Stimulated activated naive CD8-positive, alpha-beta T cell treated with anti-CD3 and anti-CD28 coated beads, Interleukin-15, Interleukin-2, amounts not matched to agents 100 ng/mL and 50 ng/mL, for 24 hours (primary cell): ENCODE results near the gene DNAH11.

Experiments used
- H3K27ac Mint-ChIP-seq: one replicate; pipeline ENCODE4 v1.8.0; 2021; ENCODE audit warnings: mild to moderate bottlenecking, mixed read lengths
- H3K27me3 Mint-ChIP-seq: one replicate; pipeline ENCODE4 v1.8.0; 2021; ENCODE audit warnings: mixed read lengths
- H3K36me3 Mint-ChIP-seq: one replicate; pipeline ENCODE4 v1.8.0; 2021; ENCODE audit warnings: low read depth, mixed read lengths
- H3K4me1 Mint-ChIP-seq: one replicate; pipeline ENCODE4 v1.8.0; 2021; ENCODE audit warnings: low read depth, mixed read lengths
- H3K4me3 Mint-ChIP-seq: one replicate; pipeline ENCODE4 v1.8.0; 2021; ENCODE audit warnings: mild to moderate bottlenecking, mixed read lengths
- H3K9me3 Mint-ChIP-seq: one replicate; pipeline ENCODE4 v1.8.0; 2021; ENCODE audit warnings: mixed read lengths

DNAH11 gene

DNA sequence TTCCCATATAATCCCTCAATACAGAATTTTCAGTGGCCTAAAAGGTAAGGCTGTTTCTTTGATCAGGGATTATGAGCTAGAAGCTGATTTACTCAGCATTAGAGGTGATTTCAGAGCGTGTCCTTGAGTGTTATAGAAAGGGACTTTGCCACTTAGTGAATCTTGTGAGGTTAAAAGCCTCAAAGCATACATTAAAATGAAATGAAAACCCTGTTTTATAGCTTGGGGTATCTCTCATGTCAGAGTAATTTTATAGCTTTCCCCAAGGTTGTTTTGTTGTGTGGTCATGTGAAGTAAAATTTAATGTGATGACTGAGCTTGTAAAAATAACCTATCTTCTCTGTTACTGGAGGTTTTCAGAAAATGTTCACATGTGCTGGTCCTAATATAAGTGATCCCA is 204.1 kb downstream of the DNAH11 start:
- Mint-ChIP-seq H3K27ac (no peak overlapping the region), H3K27me3 (no peaks in the 10 kb centered on the region), H3K36me3 (no peaks in the 10 kb centered on the region), H3K9me3 (no peaks in the 10 kb centered on the region), H3K4me3 (no peak overlapping the region), H3K4me1 (no peaks in the 10 kb centered on the region)

DNA sequence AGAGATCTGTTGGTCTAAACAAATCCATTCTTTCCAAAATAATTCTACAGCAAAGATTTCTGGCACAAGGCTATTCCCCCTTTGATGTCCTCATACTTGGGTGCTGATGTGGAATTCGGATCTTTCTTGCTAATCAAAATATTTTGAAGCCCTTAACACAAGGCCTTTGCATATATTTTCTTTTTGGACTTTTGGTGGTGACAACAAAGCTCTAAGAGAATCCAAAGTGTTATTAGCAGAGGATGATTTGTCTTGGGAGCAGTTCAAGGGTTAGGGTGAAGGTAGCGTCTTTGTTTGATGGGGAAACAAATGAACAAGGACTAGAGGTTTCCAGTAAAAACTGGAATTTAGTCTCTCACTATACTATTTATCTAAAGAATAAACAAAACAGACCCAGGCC is 205.0 kb downstream of the DNAH11 start:
- H3K27ac Mint-ChIP-seq, result no peak overlapping the region
- no peak overlapping the region for H3K4me3 Mint-ChIP-seq
- H3K4me1 Mint-ChIP-seq, result no peaks in the 10 kb centered on the region
- H3K27me3 Mint-ChIP-seq, result no peaks in the 10 kb centered on the region
- no peaks in the 10 kb centered on the region for H3K9me3 Mint-ChIP-seq
- H3K36me3 Mint-ChIP-seq, result no peaks in the 10 kb centered on the region

DNA sequence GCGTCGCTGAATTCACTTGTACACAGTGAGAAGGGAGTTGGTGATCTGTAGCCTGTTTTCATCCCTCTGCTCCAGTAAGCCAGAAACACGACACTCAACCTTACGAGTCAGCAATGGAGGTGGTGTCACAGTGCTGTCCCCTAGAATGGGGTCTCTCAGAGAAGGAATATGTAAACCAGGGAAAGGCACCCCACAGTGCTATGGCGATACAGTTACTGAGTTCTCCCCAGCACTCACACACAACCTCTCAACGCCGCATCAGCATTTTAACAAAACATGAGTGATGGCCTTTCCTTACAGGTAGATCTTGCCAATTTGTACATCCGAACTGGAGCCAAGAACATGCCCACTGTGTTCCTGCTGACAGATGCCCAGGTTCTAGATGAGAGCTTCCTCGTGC is 206.5 kb downstream of the DNAH11 start:
- no peaks in the 10 kb centered on the region for H3K4me1 Mint-ChIP-seq
- H3K36me3 Mint-ChIP-seq, result no peaks in the 10 kb centered on the region
- no peaks in the 10 kb centered on the region for H3K9me3 Mint-ChIP-seq
- no peak overlapping the region for H3K4me3 Mint-ChIP-seq
- H3K27me3 Mint-ChIP-seq, result peaks cover 4% of the 10 kb centered on the region
- H3K27ac Mint-ChIP-seq, result no peak overlapping the region

DNA sequence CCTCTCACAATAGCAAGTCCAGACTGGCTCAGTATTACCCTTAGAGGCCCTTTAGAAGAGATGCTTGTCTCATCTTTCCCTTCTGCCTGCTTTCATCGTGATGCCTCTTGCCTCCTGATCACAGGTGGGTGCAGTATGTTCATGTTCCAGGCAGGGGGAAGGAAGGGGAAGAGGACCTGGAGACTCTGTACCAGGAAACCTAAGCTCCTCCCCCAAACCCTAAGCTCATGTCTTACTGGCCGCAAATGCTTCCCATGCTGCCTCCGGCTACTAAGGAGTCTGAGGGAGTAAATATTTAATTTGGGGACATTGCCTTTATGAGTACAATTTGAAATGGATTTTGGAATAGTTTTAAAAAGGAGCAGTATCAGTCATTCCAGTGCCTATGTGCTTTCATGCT is 210.2 kb downstream of the DNAH11 start:
- H3K4me1 Mint-ChIP-seq, result no peaks in the 10 kb centered on the region
- H3K9me3 Mint-ChIP-seq, result no peaks in the 10 kb centered on the region
- no peak overlapping the region for H3K4me3 Mint-ChIP-seq
- H3K36me3 Mint-ChIP-seq, result no peaks in the 10 kb centered on the region
- H3K27ac Mint-ChIP-seq, result no peak overlapping the region
- peaks cover 12% of the 10 kb centered on the region for H3K27me3 Mint-ChIP-seq

DNA sequence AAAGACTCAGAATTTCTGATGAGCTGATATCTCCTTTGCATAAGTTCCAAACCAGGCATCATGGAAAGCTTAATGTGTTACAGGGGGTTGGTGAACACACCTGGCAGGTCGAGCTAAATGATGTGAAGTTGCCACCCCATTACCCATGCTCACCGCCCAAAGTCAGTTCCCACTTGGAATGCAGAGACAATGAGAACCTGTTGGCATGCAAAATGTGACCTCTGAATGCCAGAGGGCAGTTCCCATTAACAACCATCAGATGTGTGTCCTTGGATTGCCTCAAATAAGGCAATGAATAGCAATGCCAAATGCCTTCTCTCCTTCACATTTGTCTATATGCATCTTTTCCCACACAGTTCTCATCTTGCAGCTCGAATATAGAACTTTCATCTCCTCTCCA is 212.1 kb downstream of the DNAH11 start:
- Mint-ChIP-seq H3K36me3 (no peaks in the 10 kb centered on the region), H3K27ac (no peak overlapping the region), H3K9me3 (no peaks in the 10 kb centered on the region), H3K4me3 (no peak overlapping the region), H3K27me3 (peaks cover 23% of the 10 kb centered on the region), H3K4me1 (no peaks in the 10 kb centered on the region)

DNA sequence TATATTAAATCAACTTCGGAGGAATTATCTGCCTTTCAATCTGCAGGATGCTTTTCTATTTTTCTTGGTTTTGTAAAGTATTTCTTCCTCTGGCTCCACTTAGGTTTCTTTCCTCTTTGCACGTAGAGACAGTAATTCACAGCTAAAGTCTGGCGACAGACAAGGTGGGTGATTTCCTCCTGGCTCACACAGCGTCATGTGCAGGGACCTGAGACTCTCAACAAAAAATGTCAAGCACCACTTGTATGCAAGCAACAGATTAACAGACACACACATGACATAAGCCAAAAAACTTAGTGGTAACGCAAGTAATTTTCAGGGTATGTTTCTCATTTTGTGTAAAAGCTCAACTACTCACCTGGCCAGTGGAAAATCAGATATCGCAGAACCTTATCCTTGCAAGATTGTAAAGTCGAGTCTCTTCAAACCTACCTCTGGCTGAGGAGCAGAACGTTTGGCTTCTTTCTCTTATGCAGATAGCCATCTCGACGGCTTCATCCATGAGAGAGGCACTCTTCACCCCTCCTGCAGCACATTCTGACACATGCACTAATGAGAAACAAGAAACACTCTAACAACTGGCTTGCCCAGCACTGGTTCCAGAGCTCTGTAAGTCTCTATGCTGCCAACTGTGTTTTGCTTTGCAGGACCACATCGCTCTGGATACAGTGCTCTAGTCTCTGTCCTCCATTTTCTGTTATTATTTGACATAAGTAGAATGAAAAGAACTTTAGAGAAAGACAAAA is 214.9 kb downstream of the DNAH11 start:
- H3K27ac Mint-ChIP-seq, result no peak overlapping the region
- no peaks in the 10 kb centered on the region for H3K4me1 Mint-ChIP-seq
- H3K9me3 Mint-ChIP-seq, result no peaks in the 10 kb centered on the region
- no peak overlapping the region for H3K4me3 Mint-ChIP-seq
- peaks cover 29% of the 10 kb centered on the region for H3K27me3 Mint-ChIP-seq
- no peaks in the 10 kb centered on the region for H3K36me3 Mint-ChIP-seq

DNA sequence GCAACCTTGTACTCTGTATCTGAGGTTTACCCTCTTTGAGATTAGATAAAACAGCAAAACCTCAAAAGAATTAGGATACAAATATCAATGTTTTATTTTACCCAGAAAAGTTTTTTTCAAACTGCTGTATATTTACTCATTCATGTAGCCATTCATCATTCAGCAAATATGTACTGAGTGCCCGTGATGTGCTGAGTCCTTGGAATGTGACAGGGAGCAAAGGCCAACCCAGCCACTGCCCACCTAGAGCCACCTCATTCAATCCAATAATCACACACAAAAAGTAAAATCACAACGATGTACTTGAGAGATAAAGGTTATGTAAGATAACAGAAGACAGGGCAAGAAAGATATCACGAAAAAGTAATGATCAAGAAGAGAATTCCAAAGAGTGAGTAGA is 215.4 kb downstream of the DNAH11 start:
- Mint-ChIP-seq H3K9me3 (no peaks in the 10 kb centered on the region), H3K36me3 (no peaks in the 10 kb centered on the region), H3K27me3 (peaks cover 29% of the 10 kb centered on the region), H3K4me1 (no peaks in the 10 kb centered on the region), H3K27ac (no peak overlapping the region), H3K4me3 (no peak overlapping the region)

DNA sequence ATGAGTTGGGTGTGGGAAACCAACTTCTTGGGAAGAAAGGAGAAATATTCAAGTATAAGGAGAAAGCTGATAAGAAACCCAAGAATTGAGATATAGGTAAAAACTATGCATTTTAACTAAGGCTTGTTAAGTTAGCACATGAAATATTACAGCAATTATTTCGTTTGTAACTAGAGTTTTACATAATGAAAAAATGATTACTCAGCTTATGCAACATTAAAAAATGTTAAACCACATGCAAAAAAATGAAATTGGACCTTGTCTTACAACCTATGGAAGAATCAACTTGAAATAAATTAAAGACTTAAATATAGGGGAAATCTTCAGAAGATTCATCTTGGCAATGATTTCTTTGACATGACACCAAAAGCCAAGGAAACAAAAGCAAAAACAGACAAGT is 219.6 kb downstream of the DNAH11 start:
- no peaks in the 10 kb centered on the region for H3K9me3 Mint-ChIP-seq
- H3K4me1 Mint-ChIP-seq, result peaks cover 4% of the 10 kb centered on the region
- H3K27ac Mint-ChIP-seq, result no peak overlapping the region
- H3K27me3 Mint-ChIP-seq, result peaks cover 20% of the 10 kb centered on the region
- H3K4me3 Mint-ChIP-seq, result no peak overlapping the region
- no peaks in the 10 kb centered on the region for H3K36me3 Mint-ChIP-seq

DNA sequence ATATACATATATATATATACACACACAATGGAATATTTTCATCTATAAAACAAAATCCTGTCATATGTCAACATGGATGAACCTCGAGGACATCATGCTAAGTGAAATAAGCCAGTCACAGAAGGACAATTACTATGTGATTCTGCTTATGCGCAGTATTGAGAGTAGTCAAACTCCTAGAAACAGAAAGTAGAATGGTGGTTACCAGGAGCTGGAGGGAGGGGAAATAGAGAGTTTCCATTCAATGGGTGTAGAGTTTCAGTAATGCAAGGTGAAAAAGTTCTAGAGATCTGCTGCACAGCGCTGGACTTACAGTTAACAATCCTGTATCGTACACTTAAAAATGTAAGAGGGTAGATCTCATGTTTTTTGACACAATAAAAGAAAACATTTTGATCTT is 221.0 kb downstream of the DNAH11 start:
- Mint-ChIP-seq H3K27ac (no peak overlapping the region), H3K27me3 (peaks cover 18% of the 10 kb centered on the region), H3K4me3 (no peak overlapping the region), H3K4me1 (peaks cover 4% of the 10 kb centered on the region), H3K9me3 (no peaks in the 10 kb centered on the region), H3K36me3 (no peaks in the 10 kb centered on the region)

DNA sequence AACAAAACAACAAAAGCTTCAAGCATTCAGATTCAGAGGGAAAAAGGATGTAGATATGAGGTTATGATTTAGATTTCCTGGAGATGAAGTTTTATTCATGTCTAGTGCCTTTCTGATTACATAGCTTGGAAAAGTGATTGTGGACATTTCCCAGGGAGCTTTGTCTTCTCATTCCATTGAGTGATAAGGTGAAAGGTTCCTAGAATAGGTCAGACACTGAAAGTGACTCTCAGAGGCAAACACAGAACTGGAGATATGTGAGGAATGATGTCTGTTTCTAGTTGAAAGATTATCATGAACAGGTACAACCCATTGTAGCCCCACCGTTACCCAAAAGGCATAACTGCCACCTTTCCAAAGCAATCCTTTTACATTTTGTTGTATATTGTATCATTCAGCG is 223.4 kb downstream of the DNAH11 start:
- Mint-ChIP-seq H3K4me3 (no peak overlapping the region), H3K27ac (no peak overlapping the region), H3K9me3 (no peaks in the 10 kb centered on the region), H3K36me3 (no peaks in the 10 kb centered on the region), H3K27me3 (peaks cover 6% of the 10 kb centered on the region), H3K4me1 (peaks cover 4% of the 10 kb centered on the region)

DNA sequence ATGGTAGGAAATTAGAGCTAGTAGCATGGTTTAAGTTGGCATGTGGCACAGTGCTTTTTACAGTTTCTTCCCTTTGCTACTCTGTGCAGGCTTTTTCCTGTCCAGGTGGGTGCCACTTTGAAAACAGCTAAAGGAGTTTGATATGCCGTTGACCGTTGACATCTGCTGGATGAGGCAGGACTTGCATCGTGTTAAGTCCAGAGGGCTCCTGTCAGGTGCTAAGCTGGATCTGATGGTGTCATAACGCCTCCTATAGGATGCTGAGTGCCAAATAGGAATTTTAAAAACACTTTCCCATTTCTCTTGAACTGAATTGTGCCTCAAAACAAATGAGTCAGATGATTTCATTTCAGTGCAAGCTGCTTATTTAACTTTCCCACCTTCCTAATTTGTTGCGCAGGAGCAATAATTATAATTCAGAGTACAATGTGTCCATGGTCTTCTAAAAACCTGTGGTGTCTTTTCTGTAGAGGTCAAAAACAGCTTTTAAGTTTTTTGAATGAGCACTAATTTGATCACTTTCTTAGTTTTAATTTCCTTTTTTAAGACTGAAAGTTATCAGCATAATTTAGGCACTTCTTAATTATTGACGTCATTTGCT is 224.6 kb downstream of the DNAH11 start:
- H3K4me3 Mint-ChIP-seq, result no peak overlapping the region
- peaks cover 11% of the 10 kb centered on the region for H3K27me3 Mint-ChIP-seq
- H3K4me1 Mint-ChIP-seq, result peaks cover 4% of the 10 kb centered on the region
- no peaks in the 10 kb centered on the region for H3K9me3 Mint-ChIP-seq
- no peaks in the 10 kb centered on the region for H3K36me3 Mint-ChIP-seq
- no peak overlapping the region for H3K27ac Mint-ChIP-seq

DNA sequence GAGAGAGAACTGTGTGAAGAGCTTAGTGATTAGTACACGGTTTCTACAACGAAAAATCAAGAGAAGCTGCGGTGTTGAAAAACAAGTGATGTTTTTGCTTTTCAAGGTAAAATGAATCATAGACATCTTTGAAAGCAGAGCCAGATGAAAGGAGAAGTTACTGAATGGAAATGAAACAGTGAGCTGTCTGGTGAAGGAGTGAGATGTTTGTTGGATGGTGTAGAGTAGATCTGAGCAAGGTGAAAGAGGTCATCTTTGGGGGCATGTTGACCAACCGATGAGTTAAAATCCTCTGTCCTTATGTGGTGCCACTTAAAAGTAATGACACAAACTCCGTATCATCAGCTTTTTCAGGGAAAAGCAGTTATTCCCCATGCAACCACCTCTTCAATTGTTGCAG is 225.4 kb downstream of the DNAH11 start:
- no peaks in the 10 kb centered on the region for H3K36me3 Mint-ChIP-seq
- H3K9me3 Mint-ChIP-seq, result no peaks in the 10 kb centered on the region
- H3K27me3 Mint-ChIP-seq, result peaks cover 17% of the 10 kb centered on the region
- H3K27ac Mint-ChIP-seq, result no peak overlapping the region
- H3K4me1 Mint-ChIP-seq, result peaks cover 4% of the 10 kb centered on the region
- H3K4me3 Mint-ChIP-seq, result no peak overlapping the region

DNA sequence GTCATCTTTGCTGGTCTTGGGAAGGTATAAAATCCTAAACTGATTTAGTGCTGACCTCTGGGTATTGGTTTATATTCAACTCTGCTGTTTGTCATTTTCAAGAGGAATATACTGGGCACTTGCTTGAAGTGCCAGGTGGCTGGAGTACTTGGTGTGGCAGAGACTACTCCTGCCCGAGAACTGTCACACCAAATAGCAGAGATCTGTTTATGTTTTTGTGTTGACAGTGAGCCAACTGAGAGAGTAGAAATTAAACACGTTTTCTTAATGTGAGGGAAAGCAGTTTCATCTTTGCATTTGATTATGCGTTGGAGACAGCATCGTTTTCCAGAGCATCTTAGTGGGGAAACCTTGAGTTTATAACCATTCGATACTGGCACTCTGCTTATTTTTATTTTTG is 228.4 kb downstream of the DNAH11 start:
- H3K4me3 Mint-ChIP-seq, result no peak overlapping the region
- H3K27ac Mint-ChIP-seq, result no peak overlapping the region
- no peaks in the 10 kb centered on the region for H3K4me1 Mint-ChIP-seq
- H3K36me3 Mint-ChIP-seq, result no peaks in the 10 kb centered on the region
- H3K9me3 Mint-ChIP-seq, result no peaks in the 10 kb centered on the region
- H3K27me3 Mint-ChIP-seq, result peaks cover 17% of the 10 kb centered on the region

DNA sequence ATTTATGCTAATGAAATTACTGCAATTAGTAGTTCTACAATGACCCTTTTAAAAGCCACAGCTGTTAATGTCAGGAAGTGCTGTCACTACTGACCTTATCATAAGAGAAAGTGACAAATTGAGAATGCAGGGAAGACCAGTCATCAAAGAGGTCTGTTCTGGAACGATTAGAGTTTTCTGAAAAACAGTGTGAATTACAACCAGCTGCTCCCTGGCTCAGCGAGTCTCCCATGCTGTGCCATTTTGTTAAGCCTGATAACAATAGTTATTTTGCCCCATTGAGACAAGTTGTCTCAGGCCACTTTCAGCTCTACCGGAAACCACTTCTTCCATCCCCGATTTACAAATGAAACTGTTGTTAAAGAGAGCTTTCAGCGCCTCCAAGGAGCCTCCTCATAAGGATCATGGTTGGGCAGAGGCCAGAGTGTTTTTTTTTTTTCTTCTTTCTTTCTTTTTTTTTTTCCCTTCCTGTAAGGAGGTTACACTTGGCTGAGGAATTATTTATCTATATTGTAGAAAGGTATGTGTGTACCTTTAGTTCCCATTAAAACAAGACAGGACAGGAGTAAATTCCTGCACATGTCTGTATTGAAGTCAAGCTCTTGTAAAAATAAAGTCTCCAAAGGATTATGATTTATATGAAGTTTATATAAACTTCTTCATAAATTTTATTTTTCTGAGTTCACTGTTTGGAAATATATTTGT is 229.2 kb downstream of the DNAH11 start:
- Mint-ChIP-seq H3K27me3 (peaks cover 17% of the 10 kb centered on the region), H3K4me1 (no peaks in the 10 kb centered on the region), H3K27ac (no peak overlapping the region), H3K36me3 (no peaks in the 10 kb centered on the region), H3K4me3 (no peak overlapping the region), H3K9me3 (no peaks in the 10 kb centered on the region)

DNA sequence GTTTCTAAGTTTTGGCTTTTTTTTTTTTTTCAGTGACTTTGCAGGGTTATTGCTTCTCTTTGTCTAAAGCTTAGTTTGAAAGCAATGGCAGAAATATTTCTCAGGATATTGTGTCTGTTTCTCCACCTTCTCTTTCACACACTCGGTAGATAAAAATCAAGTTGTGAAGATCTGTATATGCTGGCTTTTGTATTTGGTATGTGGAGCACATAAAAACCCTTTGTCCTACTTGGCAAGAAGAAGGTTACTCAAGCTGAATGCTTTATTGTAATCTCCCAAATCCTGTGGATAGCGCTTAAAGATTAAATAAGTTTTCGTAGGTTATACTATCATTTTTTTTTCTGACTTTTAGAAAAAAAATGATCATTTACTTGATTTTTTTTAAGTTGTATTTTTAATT is 230.5 kb downstream of the DNAH11 start:
- H3K27ac Mint-ChIP-seq, result no peak overlapping the region
- H3K4me1 Mint-ChIP-seq, result no peaks in the 10 kb centered on the region
- peaks cover 13% of the 10 kb centered on the region for H3K27me3 Mint-ChIP-seq
- H3K9me3 Mint-ChIP-seq, result no peaks in the 10 kb centered on the region
- H3K4me3 Mint-ChIP-seq, result no peak overlapping the region
- no peaks in the 10 kb centered on the region for H3K36me3 Mint-ChIP-seq
